Mononuclear cell (primary cell): ENCODE data around the gene KLHL26. TPM values are rescaled to one million over a fixed set of nuclear protein-coding genes. Genes with fewer than 3 reads are reported as not detected.

ENCODE experiments used
- H3K27me3 ChIP-seq: 2 replicates; pipeline ENCODE4 v1.6.0; 2011; ENCODE audit warnings: low read length, control low read depth; ENCODE audit not compliant: insufficient read depth
- H3K4me1 ChIP-seq: 2 replicates; pipeline ENCODE4 v1.5.1; 2011; ENCODE audit warnings: mild to moderate bottlenecking, low read length, control low read depth; ENCODE audit not compliant: insufficient read depth
- H3K4me3 ChIP-seq: 2 replicates; pipeline ENCODE4 v1.5.1; 2011; ENCODE audit warnings: mild to moderate bottlenecking, low read length, moderate library complexity
- H3K9me3 ChIP-seq: 2 replicates; pipeline ENCODE4 v1.5.1; 2011; ENCODE audit warnings: low read depth, mild to moderate bottlenecking, control low read depth, low read length
- total RNA-seq: library from RNA; depleted of rRNA; stranded (reverse); fragments of >200 nt; gene quantifications from one replicate; pipeline ENCODE4 v1.2.3, GENCODE V29; 2012

Gene KLHL26
- total RNA-seq, 1 donor: 8.0 TPM

GRCh38 chr19:18618236-18618635 lies 18.6 kb upstream of the KLHL26 start:
- peaks cover 21% of the 10 kb centered on the region for H3K27me3 ChIP-seq
- no peak overlapping the region for H3K4me3 ChIP-seq
- H3K9me3 ChIP-seq: no peaks in the 10 kb centered on the region
- H3K4me1 ChIP-seq: no peaks in the 10 kb centered on the region

GRCh38 chr19:18620311-18620710 lies 16.5 kb upstream of the KLHL26 start:
- H3K27me3 ChIP-seq: peaks cover 5% of the 10 kb centered on the region
- H3K4me1 ChIP-seq: no peaks in the 10 kb centered on the region
- no peaks in the 10 kb centered on the region for H3K9me3 ChIP-seq
- no peak overlapping the region for H3K4me3 ChIP-seq

GRCh38 chr19:18620902-18621301 lies 15.9 kb upstream of the KLHL26 start:
- Histone ChIP-seq H3K27me3 (peaks cover 2% of the 10 kb centered on the region), H3K4me3 (no peak overlapping the region), H3K9me3 (no peaks in the 10 kb centered on the region), H3K4me1 (no peaks in the 10 kb centered on the region)

- no peaks in the 10 kb centered on the region for H3K27me3 ChIP-seq
- H3K4me1 ChIP-seq: no peaks in the 10 kb centered on the region
- H3K4me3 ChIP-seq: no peak overlapping the region
- H3K9me3 ChIP-seq: no peaks in the 10 kb centered on the region
Measured at GRCh38 chr19:18626906-18627305, 9.9 kb upstream of the KLHL26 start.

GRCh38 chr19:18629166-18630088 lies 7.4 kb upstream of the KLHL26 start:
- no peaks in the 10 kb centered on the region for H3K9me3 ChIP-seq
- H3K4me1 ChIP-seq: no peaks in the 10 kb centered on the region
- H3K27me3 ChIP-seq: no peaks in the 10 kb centered on the region
- no peak overlapping the region for H3K4me3 ChIP-seq

- Histone ChIP-seq H3K9me3 (no peaks in the 10 kb centered on the region), H3K4me3 (no peak overlapping the region), H3K4me1 (peaks cover 18% of the 10 kb centered on the region), H3K27me3 (no peaks in the 10 kb centered on the region)
Measured at GRCh38 chr19:18633321-18633720, 3.5 kb upstream of the KLHL26 start.

- Histone ChIP-seq H3K4me1 (peaks cover 18% of the 10 kb centered on the region), H3K9me3 (no peaks in the 10 kb centered on the region), H3K4me3 (no peak overlapping the region), H3K27me3 (no peaks in the 10 kb centered on the region)
Measured at GRCh38 chr19:18634612-18635297, 2.1 kb upstream of the KLHL26 start.

- Histone ChIP-seq H3K4me1 (peaks cover 18% of the 10 kb centered on the region), H3K9me3 (no peaks in the 10 kb centered on the region), H3K4me3 (no peak overlapping the region), H3K27me3 (no peaks in the 10 kb centered on the region)
Measured at GRCh38 chr19:18635831-18636182, 1.0 kb upstream of the KLHL26 start.

GRCh38 chr19:18636183-18636968 lies 452 bp upstream of the KLHL26 start:
- no peaks in the 10 kb centered on the region for H3K9me3 ChIP-seq
- peaks cover 18% of the 10 kb centered on the region for H3K4me1 ChIP-seq
- H3K27me3 ChIP-seq: no peaks in the 10 kb centered on the region
- peak overlapping the region; percentile 41 for H3K4me3 ChIP-seq

GRCh38 chr19:18637673-18638630 lies 1.1 kb downstream of the KLHL26 start:
- Histone ChIP-seq H3K4me3 (no peak overlapping the region), H3K4me1 (peaks cover 18% of the 10 kb centered on the region)

GRCh38 chr19:18639706-18640243 lies 2.9 kb downstream of the KLHL26 start:
- Histone ChIP-seq H3K4me1 (peaks cover 26% of the 10 kb centered on the region), H3K9me3 (no peaks in the 10 kb centered on the region), H3K4me3 (no peak overlapping the region), H3K27me3 (no peaks in the 10 kb centered on the region)

More at GRCh38 chr19:18637673-18638630, 1.1 kb downstream of the KLHL26 start:
- H3K9me3 ChIP-seq: no peaks in the 10 kb centered on the region
- H3K27me3 ChIP-seq: no peaks in the 10 kb centered on the region

GRCh38 chr19:18644196-18645034 lies 7.6 kb downstream of the KLHL26 start:
- H3K4me1 ChIP-seq: peaks cover 22% of the 10 kb centered on the region
- H3K4me3 ChIP-seq: no peak overlapping the region
- no peaks in the 10 kb centered on the region for H3K9me3 ChIP-seq
- H3K27me3 ChIP-seq: no peaks in the 10 kb centered on the region

GRCh38 chr19:18645035-18645511 lies 8.2 kb downstream of the KLHL26 start:
- H3K4me3 ChIP-seq: no peak overlapping the region
- peaks cover 28% of the 10 kb centered on the region for H3K4me1 ChIP-seq
- no peaks in the 10 kb centered on the region for H3K27me3 ChIP-seq
- no peaks in the 10 kb centered on the region for H3K9me3 ChIP-seq
